Measurements from ENCODE around the gene COL18A1.

- TF ChIP-seq, protein P1, sequence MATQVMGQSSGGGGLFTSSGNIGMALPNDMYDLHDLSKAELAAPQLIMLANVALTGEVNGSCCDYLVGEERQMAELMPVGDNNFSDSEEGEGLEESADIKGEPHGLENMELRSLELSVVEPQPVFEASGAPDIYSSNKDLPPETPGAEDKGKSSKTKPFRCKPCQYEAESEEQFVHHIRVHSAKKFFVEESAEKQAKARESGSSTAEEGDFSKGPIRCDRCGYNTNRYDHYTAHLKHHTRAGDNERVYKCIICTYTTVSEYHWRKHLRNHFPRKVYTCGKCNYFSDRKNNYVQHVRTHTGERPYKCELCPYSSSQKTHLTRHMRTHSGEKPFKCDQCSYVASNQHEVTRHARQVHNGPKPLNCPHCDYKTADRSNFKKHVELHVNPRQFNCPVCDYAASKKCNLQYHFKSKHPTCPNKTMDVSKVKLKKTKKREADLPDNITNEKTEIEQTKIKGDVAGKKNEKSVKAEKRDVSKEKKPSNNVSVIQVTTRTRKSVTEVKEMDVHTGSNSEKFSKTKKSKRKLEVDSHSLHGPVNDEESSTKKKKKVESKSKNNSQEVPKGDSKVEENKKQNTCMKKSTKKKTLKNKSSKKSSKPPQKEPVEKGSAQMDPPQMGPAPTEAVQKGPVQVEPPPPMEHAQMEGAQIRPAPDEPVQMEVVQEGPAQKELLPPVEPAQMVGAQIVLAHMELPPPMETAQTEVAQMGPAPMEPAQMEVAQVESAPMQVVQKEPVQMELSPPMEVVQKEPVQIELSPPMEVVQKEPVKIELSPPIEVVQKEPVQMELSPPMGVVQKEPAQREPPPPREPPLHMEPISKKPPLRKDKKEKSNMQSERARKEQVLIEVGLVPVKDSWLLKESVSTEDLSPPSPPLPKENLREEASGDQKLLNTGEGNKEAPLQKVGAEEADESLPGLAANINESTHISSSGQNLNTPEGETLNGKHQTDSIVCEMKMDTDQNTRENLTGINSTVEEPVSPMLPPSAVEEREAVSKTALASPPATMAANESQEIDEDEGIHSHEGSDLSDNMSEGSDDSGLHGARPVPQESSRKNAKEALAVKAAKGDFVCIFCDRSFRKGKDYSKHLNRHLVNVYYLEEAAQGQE (IDR thresholded peaks at IDR 0.05): no peak
- no peak for TF ChIP-seq CTCF (IDR thresholded peaks at IDR 0.05; ENCODE audit: low read depth, low read length, missing input control)
- TF ChIP-seq, protein P2, sequence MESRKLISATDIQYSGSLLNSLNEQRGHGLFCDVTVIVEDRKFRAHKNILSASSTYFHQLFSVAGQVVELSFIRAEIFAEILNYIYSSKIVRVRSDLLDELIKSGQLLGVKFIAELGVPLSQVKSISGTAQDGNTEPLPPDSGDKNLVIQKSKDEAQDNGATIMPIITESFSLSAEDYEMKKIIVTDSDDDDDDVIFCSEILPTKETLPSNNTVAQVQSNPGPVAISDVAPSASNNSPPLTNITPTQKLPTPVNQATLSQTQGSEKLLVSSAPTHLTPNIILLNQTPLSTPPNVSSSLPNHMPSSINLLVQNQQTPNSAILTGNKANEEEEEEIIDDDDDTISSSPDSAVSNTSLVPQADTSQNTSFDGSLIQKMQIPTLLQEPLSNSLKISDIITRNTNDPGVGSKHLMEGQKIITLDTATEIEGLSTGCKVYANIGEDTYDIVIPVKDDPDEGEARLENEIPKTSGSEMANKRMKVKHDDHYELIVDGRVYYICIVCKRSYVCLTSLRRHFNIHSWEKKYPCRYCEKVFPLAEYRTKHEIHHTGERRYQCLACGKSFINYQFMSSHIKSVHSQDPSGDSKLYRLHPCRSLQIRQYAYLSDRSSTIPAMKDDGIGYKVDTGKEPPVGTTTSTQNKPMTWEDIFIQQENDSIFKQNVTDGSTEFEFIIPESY (IDR thresholded peaks at IDR 0.05): no peak
Measured at GRCh38 chr21:45530423-45531113, 125.6 kb downstream of the COL18A1 start.

Data from liver (tissue), 2 donors.